ENCODE measurements around the gene RASAL3.
A peak's percentile ranks its signal among the peaks of the same experiment; 100 is the strongest.

The RASAL3 gene

DNA sequence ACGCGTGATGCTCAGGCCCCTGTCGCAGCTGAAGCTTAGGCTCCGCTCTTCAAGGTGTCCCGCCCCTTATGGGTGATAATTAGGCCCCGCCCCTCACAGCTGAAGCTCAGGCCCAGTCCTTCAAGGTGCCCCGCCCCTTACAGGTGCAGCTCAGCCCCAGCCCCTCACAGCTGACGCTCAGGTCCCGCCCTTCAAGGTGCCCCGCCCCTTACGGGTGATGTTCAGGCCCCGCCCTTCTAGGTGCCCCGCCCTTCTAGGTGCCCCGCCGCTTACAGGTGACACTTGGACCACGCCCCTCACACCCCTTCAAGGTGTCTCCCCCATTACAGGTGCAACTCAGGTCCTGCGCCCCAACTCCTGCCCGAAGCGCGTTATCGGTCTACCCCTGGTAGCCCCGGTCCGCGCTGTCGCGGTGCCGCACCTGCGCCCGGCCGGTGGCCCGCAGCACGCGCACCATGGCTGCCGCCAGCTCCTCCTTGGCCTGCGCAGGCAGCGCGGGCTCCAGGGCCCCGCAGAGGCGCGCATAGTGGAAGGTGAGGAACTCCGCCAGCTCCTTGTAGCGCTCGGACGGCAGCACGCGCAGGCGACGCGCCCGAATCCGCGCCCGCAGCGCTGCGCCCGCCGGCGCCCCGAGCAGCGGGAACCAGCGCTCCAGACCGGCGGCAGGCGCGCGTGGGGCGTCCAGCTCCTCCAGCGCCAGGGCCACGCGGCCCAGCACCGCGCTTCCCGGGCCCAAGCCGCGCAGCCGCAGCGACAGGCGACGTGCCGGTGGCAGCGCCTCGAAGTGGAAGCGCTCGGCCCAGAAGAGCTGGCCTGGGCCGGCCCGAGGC lies 7.3 kb downstream of the RASAL3 start:
- DNase-seq (ENCODE audit: low spot score) (peak; percentile 77), ATAC-seq (ENCODE audit: low read depth) (peak; percentile 68)
- Histone ChIP-seq H3K9me3 (ENCODE audit: severe bottlenecking) (no peaks in the 10 kb centered on the region), H3K27ac (ENCODE audit: poor library complexity, severe bottlenecking) (no peak overlapping the region), H3K27me3 (ENCODE audit: insufficient read depth, poor library complexity, severe bottlenecking) (peaks cover 22% of the 10 kb centered on the region), H3K36me3 (ENCODE audit: low read depth) (no peaks in the 10 kb centered on the region), H3K4me1 (ENCODE audit: insufficient read depth, poor library complexity, severe bottlenecking) (no peaks in the 10 kb centered on the region), H3K4me3 (ENCODE audit: severe bottlenecking) (peak overlapping the region; percentile 25)
- TF ChIP-seq, protein P1, sequence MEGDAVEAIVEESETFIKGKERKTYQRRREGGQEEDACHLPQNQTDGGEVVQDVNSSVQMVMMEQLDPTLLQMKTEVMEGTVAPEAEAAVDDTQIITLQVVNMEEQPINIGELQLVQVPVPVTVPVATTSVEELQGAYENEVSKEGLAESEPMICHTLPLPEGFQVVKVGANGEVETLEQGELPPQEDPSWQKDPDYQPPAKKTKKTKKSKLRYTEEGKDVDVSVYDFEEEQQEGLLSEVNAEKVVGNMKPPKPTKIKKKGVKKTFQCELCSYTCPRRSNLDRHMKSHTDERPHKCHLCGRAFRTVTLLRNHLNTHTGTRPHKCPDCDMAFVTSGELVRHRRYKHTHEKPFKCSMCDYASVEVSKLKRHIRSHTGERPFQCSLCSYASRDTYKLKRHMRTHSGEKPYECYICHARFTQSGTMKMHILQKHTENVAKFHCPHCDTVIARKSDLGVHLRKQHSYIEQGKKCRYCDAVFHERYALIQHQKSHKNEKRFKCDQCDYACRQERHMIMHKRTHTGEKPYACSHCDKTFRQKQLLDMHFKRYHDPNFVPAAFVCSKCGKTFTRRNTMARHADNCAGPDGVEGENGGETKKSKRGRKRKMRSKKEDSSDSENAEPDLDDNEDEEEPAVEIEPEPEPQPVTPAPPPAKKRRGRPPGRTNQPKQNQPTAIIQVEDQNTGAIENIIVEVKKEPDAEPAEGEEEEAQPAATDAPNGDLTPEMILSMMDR (IDR thresholded peaks at IDR 0.05; ENCODE audit: poor library complexity, severe bottlenecking), result no peak

DNA sequence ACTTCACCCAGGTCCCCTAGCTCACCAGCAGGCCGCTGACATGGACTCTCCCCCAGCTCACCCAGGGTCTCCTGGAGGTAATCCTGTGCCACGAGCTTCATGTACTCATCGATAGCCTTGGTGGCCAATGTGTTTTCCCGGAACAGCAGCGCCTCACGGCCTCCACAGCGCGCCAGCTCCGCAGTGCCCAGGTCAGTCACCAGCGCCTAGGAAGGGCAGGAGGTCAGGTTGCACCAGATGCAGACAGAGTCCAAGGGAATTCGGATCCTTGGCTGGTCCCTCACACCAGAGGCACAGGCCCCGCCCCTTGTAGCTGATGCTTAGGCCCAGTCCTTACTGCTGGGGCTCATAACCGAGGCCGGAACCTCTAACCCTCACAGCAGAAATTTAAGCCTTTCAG lies 7.9 kb downstream of the RASAL3 start:
- H3K4me1 ChIP-seq (ENCODE audit: insufficient read depth, poor library complexity, severe bottlenecking), result no peaks in the 10 kb centered on the region
- TF ChIP-seq, protein P1 (IDR thresholded peaks at IDR 0.05; ENCODE audit: poor library complexity, severe bottlenecking), result no peak
- H3K4me3 ChIP-seq (ENCODE audit: severe bottlenecking), result no peak overlapping the region
- H3K27me3 ChIP-seq (ENCODE audit: insufficient read depth, poor library complexity, severe bottlenecking), result peaks cover 22% of the 10 kb centered on the region
- ATAC-seq (ENCODE audit: low read depth) (no peak; the same call in 1 of the 3 replicates), DNase-seq (ENCODE audit: low spot score) (peak; percentile 50)
- H3K27ac ChIP-seq (ENCODE audit: poor library complexity, severe bottlenecking), result no peak overlapping the region
- no peaks in the 10 kb centered on the region for H3K9me3 ChIP-seq (ENCODE audit: severe bottlenecking)
- no peaks in the 10 kb centered on the region for H3K36me3 ChIP-seq (ENCODE audit: low read depth)

DNA sequence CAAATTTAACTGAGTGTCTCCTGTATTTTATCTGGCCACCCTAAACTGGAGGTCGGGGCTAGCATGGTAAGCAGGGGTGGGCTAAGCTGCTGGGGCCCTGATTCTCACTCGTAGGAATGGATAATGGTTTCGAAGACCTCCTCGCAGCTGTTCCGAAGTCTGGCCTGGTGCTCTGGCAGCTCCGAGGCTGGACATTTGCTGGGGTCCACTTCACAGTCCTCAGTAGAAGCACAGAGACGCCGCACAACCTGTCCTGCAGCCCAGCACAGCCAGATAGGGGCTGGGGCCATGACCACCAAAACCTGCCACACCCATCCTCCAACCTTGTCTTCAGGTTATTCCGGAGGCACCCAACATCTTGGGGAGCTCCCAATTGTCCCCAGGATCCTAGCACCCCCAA lies 8.3 kb downstream of the RASAL3 start:
- Histone ChIP-seq H3K27me3 (ENCODE audit: insufficient read depth, poor library complexity, severe bottlenecking) (peaks cover 22% of the 10 kb centered on the region), H3K4me3 (ENCODE audit: severe bottlenecking) (no peak overlapping the region), H3K36me3 (ENCODE audit: low read depth) (no peaks in the 10 kb centered on the region), H3K9me3 (ENCODE audit: severe bottlenecking) (no peaks in the 10 kb centered on the region), H3K27ac (ENCODE audit: poor library complexity, severe bottlenecking) (no peak overlapping the region), H3K4me1 (ENCODE audit: insufficient read depth, poor library complexity, severe bottlenecking) (no peaks in the 10 kb centered on the region)
- no peak for ATAC-seq (ENCODE audit: low read depth)
- no peak for DNase-seq (ENCODE audit: low spot score)
- TF ChIP-seq, protein P1 (IDR thresholded peaks at IDR 0.05; ENCODE audit: poor library complexity, severe bottlenecking), result no peak

DNA sequence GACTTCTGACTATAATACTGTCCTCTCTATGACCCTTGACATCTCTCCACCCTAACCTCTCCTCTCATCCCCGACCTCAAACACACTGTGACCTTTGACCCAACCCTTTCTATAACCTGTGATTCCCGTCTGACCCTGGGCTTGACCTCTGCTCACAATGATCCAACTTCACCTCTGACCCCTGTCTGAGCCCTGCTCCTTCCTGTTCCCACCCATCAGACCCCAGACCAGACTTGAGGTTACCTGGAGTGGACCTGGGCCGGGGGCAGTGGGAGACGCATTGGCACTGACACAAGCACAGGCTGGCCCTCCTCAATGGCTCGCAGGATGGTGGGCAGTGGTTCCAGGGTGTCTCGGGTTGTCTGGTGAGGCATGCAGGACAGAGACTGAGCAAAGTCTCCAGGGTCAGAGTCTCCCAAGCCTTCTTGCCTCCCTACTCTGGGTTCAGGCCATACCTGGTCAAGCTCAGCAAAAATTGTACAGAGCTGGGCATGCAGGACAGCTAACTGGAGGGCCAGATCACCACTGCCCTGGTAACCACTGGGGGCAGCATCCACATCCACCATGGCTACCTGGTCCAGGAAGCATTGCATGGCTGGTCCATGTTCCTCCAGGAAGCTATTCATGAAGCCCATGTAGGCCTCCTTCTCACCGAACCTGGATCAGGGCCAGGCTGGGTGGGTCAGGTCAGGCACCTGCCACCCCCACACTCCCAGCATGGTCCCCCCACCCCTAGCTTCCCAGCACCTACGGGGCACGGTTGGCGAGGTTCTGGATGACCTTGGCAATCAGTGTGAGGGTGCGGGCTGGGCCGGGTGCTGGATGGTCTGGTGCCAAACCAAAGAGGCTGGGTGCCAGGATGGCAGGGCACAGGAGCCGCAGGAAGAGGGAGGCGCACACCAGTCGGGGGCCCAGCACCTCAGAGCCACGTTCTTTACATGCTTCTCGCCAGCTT lies 10.2 kb downstream of the RASAL3 start:
- Histone ChIP-seq H3K4me3 (ENCODE audit: severe bottlenecking) (no peak overlapping the region), H3K27me3 (ENCODE audit: insufficient read depth, poor library complexity, severe bottlenecking) (peaks cover 22% of the 10 kb centered on the region), H3K27ac (ENCODE audit: poor library complexity, severe bottlenecking) (no peak overlapping the region), H3K4me1 (ENCODE audit: insufficient read depth, poor library complexity, severe bottlenecking) (no peaks in the 10 kb centered on the region), H3K36me3 (ENCODE audit: low read depth) (no peaks in the 10 kb centered on the region), H3K9me3 (ENCODE audit: severe bottlenecking) (no peaks in the 10 kb centered on the region)
- TF ChIP-seq, protein P1 (IDR thresholded peaks at IDR 0.05; ENCODE audit: poor library complexity, severe bottlenecking), result peak; percentile 13
- DNase-seq (ENCODE audit: low spot score) (peak; percentile 56), ATAC-seq (ENCODE audit: low read depth) (no peak)

Data from RWPE2 (cell line).